CD4-positive, alpha-beta T cell (primary cell): ENCODE measurements around the gene FGF14. TPM values are rescaled to one million over a fixed set of nuclear protein-coding genes. Genes with fewer than 3 reads are reported as not detected.

Experiments used
- ATAC-seq: fragments of 200-7000 bp; cut with Tn5 transposase; one replicate; pipeline ENCODE4 v1.10.0; 2022; ENCODE audit warnings: mild to moderate bottlenecking; ENCODE audit not compliant: poor library complexity
- CTCF ChIA-PET: fragments of 350-600 bp; sonication (Branson Sonifier 250); formaldehyde crosslinking; loops from one replicate; lab custom pipeline; 2021; ENCODE audit warnings: antibody characterized with exemption, inconsistent platforms; lab: Charles Lee
- POLR2A ChIA-PET: fragments of 350-600 bp; sonication (Branson Sonifier 250); formaldehyde crosslinking; loops from one replicate; lab custom pipeline; 2021; ENCODE audit warnings: antibody characterized with exemption, inconsistent platforms; lab: Charles Lee
- DNase-seq, 14 experiments: peaks; one replicate each; pipeline ENCODE4 v3.0.0-alpha.2; 2013 to 2020; ENCODE audit warnings: mixed read lengths in 2 of 14
- H3K27ac ChIP-seq, 2 donors: one replicate each; pipeline versions ENCODE4 v1.5.1 to v1.7.0; 2013; ENCODE audit warnings: low read length in 2 of 2, low read depth in 1 of 2, mild to moderate bottlenecking in 1 of 2
- H3K27me3 ChIP-seq, 2 experiments: 1 replicate in 1 of 2; 2 replicates in 1 of 2; pipeline versions ENCODE4 v1.6.1 to v1.7.0; 2013; ENCODE audit warnings: low read length in 2 of 2, control low read depth in 1 of 2, mild to moderate bottlenecking in 1 of 2, moderate library complexity in 1 of 2; ENCODE audit not compliant: insufficient read depth in 2 of 2, control insufficient read depth in 1 of 2
- H3K36me3 ChIP-seq: one replicate; pipeline ENCODE4 v1.6.1; 2013; ENCODE audit warnings: low read length, control low read depth; ENCODE audit not compliant: insufficient read depth
- H3K4me1 ChIP-seq: one replicate; pipeline ENCODE4 v1.6.1; 2013; ENCODE audit warnings: low read length, control low read depth; ENCODE audit not compliant: insufficient read depth
- H3K4me3 ChIP-seq: one replicate; pipeline ENCODE4 v1.5.1; 2013; ENCODE audit warnings: mild to moderate bottlenecking, low read length, moderate library complexity
- H3K9me3 ChIP-seq, 2 experiments: 1 replicate in 1 of 2; 2 replicates in 1 of 2; pipeline versions ENCODE4 v1.6.1 to v1.7.0; 2013; ENCODE audit warnings: low read length in 2 of 2, mild to moderate bottlenecking in 2 of 2, control low read depth in 1 of 2, moderate library complexity in 1 of 2; ENCODE audit not compliant: control insufficient read depth in 1 of 2, insufficient read depth in 1 of 2
- H3K27ac Mint-ChIP-seq: one replicate; pipeline ENCODE4 v1.8.0; 2020; ENCODE audit warnings: mixed read lengths
- H3K27me3 Mint-ChIP-seq: one replicate; pipeline ENCODE4 v1.8.0; 2021; ENCODE audit warnings: mixed read lengths
- H3K36me3 Mint-ChIP-seq: one replicate; pipeline ENCODE4 v1.8.0; 2021; ENCODE audit warnings: low read depth, mixed read lengths
- H3K4me1 Mint-ChIP-seq: one replicate; pipeline ENCODE4 v1.8.0; 2021; ENCODE audit warnings: low read depth, mixed read lengths
- H3K4me3 Mint-ChIP-seq: one replicate; pipeline ENCODE4 v1.8.0; 2020; ENCODE audit warnings: mild to moderate bottlenecking, mixed read lengths
- H3K9me3 Mint-ChIP-seq: one replicate; pipeline ENCODE4 v1.8.0; 2020; ENCODE audit warnings: mixed read lengths
- intact Hi-C, 2 experiments: fragments of 100-400 bp; cut with DNase I in 1 of 2; cut with micrococcal nuclease in 1 of 2; formaldehyde crosslinking; loops; one replicate each; pipeline versions ENCODE4 v1.15.1 to v1.9.0; 2023 to 2025; cut with DNase I, micrococcal nuclease
- total RNA-seq, 174 experiments: library from RNA in 2 of 174; stranded (reverse) in 2 of 174; gene quantifications; one replicate each; pipeline ENCODE4 v1.2.3 and lab custom pipeline; 2021 to 2026
- TF ChIP-seq, protein P1 (sequence below): fragments of 200-600 bp; IDR thresholded peaks from one replicate; pipeline ENCODE4 v1.8.0; 2022; ENCODE audit warnings: antibody characterized with exemption, mild to moderate bottlenecking

The FGF14 gene
- total RNA-seq, 2 experiments from 2014 or later, result not detected

DNA sequence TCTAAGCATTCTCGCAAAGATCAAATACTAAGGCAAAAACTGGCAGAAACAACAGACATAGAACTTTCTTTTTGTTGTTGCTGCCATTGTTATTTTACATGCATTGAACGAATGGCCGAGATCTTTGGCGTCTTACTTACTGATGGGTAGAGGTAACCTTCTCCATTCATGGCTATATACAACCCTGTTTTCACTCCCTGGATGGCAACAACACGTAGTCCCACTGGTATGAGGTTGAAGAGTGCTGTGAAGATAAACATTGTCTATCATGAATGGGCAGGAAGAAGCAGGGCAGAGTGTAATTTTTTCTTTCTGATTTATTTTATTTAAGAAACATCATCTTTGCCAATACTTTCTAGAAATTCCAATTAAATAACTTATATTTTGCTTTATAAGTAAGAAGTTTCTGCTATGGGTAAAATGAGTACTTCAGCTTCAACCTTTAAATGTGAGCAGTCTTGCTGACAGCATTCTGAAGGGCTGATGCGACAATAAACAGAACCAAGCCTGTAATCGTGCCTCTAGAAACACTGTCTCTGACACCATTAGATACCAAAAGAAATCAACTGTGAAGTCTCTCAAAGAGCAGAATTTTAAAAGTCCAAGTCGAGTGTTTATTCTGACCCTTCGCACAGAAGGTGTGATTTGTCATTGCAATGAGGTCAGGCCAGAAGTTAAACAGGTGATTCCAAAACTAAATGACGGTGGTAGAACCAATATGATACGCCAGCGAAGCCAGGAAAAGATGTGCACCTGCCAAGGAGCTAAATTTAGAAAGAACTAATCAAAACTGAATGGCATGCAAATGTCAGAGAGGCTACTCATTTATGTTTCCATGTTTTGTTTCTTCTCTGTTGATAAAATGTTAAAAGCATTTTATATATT lies 533.0 kb downstream of the FGF14 start:
- no peak overlapping the region for H3K27ac ChIP-seq
- no peak overlapping the region for H3K4me3 Mint-ChIP-seq
- CTCF ChIA-PET, result no interaction called here
- H3K36me3 ChIP-seq, result no peaks in the 10 kb centered on the region
- H3K27me3 ChIP-seq, result no peaks in the 10 kb centered on the region
- H3K36me3 Mint-ChIP-seq, result no peaks in the 10 kb centered on the region
- H3K27ac Mint-ChIP-seq, result no peak overlapping the region
- DNase-seq (no peak), ATAC-seq (no peak)
- POLR2A ChIA-PET, result no interaction called here
- no peaks in the 10 kb centered on the region for H3K4me1 ChIP-seq
- TF ChIP-seq, protein P1, sequence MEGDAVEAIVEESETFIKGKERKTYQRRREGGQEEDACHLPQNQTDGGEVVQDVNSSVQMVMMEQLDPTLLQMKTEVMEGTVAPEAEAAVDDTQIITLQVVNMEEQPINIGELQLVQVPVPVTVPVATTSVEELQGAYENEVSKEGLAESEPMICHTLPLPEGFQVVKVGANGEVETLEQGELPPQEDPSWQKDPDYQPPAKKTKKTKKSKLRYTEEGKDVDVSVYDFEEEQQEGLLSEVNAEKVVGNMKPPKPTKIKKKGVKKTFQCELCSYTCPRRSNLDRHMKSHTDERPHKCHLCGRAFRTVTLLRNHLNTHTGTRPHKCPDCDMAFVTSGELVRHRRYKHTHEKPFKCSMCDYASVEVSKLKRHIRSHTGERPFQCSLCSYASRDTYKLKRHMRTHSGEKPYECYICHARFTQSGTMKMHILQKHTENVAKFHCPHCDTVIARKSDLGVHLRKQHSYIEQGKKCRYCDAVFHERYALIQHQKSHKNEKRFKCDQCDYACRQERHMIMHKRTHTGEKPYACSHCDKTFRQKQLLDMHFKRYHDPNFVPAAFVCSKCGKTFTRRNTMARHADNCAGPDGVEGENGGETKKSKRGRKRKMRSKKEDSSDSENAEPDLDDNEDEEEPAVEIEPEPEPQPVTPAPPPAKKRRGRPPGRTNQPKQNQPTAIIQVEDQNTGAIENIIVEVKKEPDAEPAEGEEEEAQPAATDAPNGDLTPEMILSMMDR, result no peak
- no peaks in the 10 kb centered on the region for H3K9me3 ChIP-seq
- H3K9me3 Mint-ChIP-seq, result no peaks in the 10 kb centered on the region
- intact Hi-C loops, result no loop called here
- H3K4me3 ChIP-seq, result no peak overlapping the region
- H3K27me3 Mint-ChIP-seq, result no peaks in the 10 kb centered on the region
- no peaks in the 10 kb centered on the region for H3K4me1 Mint-ChIP-seq

DNA sequence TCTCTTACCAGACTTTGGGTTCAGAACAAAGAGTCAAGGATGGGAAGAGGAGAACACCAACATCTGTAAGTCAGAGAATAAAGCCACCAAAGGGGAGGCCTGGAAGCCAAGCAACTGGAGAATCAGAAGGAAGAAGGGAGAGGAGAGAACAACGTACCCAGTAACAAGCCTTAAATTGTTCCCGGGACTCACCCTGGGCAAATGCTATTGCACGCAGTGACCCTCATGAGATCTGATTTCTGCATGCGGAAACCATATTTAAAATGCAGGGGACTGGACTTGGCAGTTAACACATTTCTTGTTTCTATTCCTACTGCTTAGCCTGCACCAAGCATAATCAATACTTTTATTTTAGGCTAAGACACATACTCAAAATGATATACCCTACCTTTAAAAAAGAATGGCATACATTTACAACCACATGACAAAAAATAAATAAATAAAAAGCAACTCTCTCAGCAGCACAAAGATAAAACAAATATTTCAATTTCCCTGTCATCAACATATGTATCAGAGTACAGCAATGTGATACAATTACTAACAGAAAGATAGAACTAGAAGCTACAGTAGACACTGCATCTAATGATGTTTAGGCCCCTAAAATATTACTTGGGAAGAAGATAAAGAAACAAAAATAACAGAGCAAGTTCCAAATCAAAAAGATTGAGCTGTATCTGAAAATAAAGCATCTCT lies 534.8 kb downstream of the FGF14 start:
- CTCF ChIA-PET, result interaction anchor here (0.7 kb wide), 1 partner anchor 46 kb away, joined by 4 read pairs; no protein-coding TSS in a partner anchor
- POLR2A ChIA-PET, result no interaction called here

DNA sequence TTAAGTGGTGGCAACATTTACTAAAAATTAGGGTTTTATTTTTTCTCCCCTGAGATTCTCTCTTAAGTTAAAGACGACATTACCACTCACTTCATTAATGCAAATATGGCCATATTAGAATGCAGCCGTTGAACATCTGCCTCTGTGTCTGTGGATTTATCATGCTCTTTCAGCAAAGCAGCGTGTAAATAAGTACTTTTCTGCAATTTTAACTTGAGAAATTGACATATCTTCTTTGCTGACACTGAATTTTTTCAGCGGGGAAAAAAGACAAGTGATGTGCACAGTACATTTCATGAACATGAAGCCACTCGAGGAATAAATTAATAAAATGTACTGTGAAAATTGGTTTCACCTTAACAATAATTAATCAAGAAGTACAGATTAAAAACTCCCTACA lies 543.0 kb downstream of the FGF14 start:
- Mint-ChIP-seq H3K27me3 (peaks cover 10% of the 10 kb centered on the region), H3K36me3 (no peaks in the 10 kb centered on the region), H3K27ac (no peak overlapping the region), H3K4me3 (no peak overlapping the region), H3K4me1 (no peaks in the 10 kb centered on the region), H3K9me3 (no peaks in the 10 kb centered on the region)
- ATAC-seq (no peak), DNase-seq (no peak)
- TF ChIP-seq, protein P1, result no peak
- Histone ChIP-seq H3K36me3 (no peaks in the 10 kb centered on the region), H3K4me1 (no peaks in the 10 kb centered on the region), H3K27ac (no peak overlapping the region), H3K27me3 (no peaks in the 10 kb centered on the region), H3K9me3 (no peaks in the 10 kb centered on the region), H3K4me3 (no peak overlapping the region)
- ChIA-PET CTCF (interaction anchor here (0.8 kb wide), 1 partner anchor 18 kb away, joined by 3 read pairs; no protein-coding TSS in a partner anchor), POLR2A (no interaction called here)
- intact Hi-C loops, result no loop called here

More for the DNA sequence above, 534.8 kb downstream of the FGF14 start:
- Histone ChIP-seq H3K27me3 (no peaks in the 10 kb centered on the region), H3K27ac (no peak overlapping the region), H3K4me1 (no peaks in the 10 kb centered on the region), H3K4me3 (no peak overlapping the region), H3K9me3 (no peaks in the 10 kb centered on the region), H3K36me3 (no peaks in the 10 kb centered on the region)
- H3K27ac Mint-ChIP-seq, result no peak overlapping the region
- TF ChIP-seq, protein P1, result no peak
- peaks cover 5% of the 10 kb centered on the region for H3K27me3 Mint-ChIP-seq
- DNase-seq (no peak), ATAC-seq (no peak)
- H3K36me3 Mint-ChIP-seq, result no peaks in the 10 kb centered on the region
- no peaks in the 10 kb centered on the region for H3K9me3 Mint-ChIP-seq
- no peaks in the 10 kb centered on the region for H3K4me1 Mint-ChIP-seq
- intact Hi-C loops, result no loop called here
- H3K4me3 Mint-ChIP-seq, result no peak overlapping the region
